Effector CD8-positive, alpha-beta T cell (primary cell): ENCODE data around the gene DIP2C.
"Not testable (repeated sequence)": the region's sequence is repeated elsewhere in the genome, so short reads cannot be mapped to it uniquely, and the experiment has no call there.

Experiments
- DNase-seq: peaks from one replicate; lab custom pipeline; 2025; lab: John Stamatoyannopoulos, UW

DIP2C gene

DNA sequence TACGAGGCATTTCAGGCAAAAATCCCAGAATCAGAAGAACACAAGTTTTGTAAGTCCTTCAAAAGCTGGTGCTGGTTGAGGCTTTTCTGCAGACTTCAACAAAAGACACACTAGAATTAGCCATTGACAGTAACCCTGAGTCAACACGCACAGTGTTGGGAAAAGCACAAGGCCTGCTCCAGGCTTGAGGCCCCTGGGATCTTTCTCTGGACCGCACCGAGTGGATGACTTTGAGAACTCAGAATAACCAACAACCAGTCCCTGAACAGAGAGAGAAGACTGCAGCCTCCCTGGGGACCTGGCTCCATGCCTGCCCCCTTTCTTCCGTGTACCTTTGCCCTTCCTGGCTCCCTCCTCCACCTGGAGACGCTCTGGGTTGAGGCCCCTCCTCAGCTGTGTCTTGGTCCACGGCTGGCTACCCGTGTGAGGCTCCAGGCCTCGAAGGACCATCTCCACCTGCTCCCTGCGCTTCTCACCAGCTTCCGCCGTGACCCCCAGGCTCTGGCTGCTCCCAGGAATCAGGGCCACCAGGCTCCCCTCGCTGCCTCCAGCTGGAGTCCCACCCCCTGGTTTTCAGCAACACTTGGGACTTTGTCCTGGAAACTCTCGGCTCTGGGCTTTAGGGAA lies 28.4 kb downstream of the DIP2C start:
- DNase-seq = no peak

GRCh38 chr10:660413-660969 lies 29.0 kb downstream of the DIP2C start:
- no peak for DNase-seq

- no peak for DNase-seq
These were observed 29.8 kb downstream of the DIP2C start for GRCh38 chr10:659688-660141.

DNA sequence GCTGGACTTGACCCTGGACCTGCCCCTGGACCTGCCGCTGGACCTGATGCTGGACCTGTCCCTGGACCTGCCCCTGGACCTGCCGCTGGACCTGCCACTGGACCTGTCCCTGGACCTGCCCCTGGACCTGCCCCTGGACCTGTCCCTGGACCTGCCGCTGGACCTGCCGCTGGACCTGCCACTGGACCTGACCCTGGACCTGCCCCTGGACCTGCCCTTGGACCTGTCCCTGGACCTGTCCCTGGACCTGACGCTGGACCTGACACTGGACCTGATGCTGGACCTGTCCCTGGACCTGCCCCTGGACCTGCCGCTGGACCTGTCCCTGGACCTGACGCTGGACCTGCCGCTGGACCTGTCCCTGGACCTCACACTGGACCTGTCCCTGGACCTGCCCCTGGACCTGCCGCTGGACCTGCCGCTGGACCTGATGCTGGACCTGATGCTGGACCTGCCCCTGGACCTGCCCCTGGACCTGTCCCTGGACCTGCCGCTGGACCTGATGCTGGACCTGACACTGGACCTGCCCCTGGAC lies 31.6 kb downstream of the DIP2C start:
- not testable (repeated sequence) for DNase-seq

GRCh38 chr10:656883-657282 lies 32.6 kb downstream of the DIP2C start:
- no peak for DNase-seq

DNA sequence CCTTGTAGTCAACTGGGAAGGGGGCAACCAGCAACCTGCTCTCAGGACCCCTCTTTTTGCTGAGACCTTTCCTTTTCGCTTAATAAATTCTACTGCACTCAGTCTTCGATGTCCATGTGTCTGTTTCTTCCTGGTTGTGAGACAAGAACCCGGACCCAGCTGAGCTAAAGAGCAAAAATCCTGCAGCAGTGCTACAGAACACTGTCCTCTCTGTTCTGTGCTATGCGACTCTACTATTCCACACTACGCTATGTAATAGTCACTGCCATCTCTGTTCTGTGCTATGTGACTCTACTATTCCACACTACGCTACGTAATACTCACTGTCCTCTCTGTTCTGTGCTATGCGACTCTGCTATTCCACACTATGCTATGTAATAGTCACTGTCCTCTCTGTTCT lies 34.3 kb downstream of the DIP2C start:
- no peak for DNase-seq

DNA sequence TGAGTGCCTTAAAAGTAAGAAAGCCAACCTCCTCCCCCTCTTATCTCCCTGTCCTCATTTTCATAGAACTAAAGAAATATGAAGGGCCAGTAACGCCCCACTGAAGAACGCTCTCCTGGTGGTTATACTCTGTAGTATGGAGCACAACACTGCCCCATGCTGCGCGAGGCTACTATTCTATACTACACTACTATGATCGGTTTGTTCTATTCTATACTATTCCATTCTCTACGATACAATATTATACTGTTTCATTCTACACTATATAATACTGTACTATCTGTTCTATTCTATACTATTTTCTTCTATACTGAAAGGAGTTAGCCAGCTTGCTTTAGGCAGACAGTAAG lies 34.8 kb downstream of the DIP2C start:
- no peak for DNase-seq

DNA sequence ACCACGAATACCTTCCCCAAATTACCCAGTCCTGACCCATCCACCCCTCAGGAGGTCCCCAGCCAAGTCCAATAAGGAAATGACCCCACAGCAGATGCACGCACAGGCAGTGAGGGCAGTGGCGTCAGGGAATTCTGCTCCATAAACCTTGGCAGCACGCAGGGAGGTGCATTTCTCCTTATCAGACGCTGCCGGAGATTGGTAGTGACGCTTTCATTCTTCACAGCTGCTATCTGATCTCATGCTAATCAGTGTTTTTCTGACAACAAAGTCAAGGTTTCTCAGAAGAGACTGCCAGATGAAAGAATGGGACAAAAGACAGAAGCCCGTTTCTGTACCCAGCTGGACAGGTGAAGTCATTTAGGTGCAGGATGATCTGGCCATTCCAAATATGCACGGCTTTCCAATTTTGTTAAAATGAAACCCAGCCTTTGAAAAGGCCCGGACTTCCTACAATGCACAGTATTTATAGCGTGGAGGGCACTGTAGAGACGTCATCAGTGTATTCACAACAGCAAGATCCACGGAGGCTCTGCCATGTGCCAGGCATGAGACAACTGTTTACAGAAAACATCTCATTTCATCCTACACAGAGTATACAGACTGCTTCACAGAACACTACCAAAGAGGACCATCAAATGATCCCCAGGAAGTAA lies 35.3 kb downstream of the DIP2C start:
- no peak for DNase-seq

DNA sequence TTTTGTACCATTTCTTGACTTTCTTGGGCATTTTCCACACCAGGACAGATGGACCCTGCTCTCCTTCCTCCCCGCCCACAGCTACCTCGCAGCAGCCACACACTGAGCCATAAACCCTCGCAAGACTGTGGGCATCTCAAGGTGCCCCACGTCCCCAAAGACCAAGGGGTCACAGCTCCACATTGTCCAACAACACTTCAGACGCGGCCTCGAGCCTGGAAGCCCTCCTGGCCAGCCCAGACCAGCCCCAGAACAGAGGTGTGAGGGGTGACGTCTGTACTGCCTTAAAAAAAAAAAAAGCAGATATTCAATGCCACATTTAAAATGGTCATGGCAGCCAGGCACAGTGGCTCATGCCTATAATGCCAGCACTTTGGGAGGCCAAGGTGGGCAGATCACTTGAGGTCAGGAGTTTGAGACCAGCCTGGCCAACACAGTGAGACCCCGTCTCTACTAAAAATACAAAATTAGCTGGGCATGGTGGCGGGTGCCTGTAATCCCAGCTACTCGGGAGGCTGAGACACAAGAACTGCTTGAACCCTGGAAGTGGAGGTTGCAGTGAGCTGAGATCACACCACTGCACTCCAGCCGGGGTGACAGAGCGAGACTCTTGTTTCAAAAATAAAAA lies 36.5 kb downstream of the DIP2C start:
- DNase-seq = not testable (repeated sequence)

GRCh38 chr10:652233-652632 lies 37.2 kb downstream of the DIP2C start:
- no peak for DNase-seq

DNA sequence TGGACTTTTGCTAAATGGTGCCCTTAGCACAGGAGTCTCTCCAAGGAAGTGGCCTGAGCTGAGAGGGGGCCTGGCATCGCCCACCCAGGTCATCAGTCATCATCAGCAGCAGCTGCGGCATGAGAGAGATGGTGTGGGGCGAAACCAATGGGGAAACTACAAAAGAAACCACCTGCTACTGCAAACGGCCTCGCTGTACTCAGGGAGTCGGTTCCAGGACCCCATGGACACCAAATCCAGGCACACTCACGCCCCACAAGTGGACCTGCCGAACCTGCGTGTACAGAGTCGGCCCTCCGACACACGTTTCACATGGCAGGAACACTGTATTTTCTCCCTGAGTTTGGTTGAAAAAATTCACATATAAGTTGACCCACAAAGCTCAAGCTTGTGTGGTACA lies 37.8 kb downstream of the DIP2C start:
- DNase-seq = no peak

- no peak for DNase-seq
These were observed 38.4 kb downstream of the DIP2C start for GRCh38 chr10:650886-651615.

- no peak for DNase-seq
These were observed 39.0 kb downstream of the DIP2C start for GRCh38 chr10:650441-650851.

DNA sequence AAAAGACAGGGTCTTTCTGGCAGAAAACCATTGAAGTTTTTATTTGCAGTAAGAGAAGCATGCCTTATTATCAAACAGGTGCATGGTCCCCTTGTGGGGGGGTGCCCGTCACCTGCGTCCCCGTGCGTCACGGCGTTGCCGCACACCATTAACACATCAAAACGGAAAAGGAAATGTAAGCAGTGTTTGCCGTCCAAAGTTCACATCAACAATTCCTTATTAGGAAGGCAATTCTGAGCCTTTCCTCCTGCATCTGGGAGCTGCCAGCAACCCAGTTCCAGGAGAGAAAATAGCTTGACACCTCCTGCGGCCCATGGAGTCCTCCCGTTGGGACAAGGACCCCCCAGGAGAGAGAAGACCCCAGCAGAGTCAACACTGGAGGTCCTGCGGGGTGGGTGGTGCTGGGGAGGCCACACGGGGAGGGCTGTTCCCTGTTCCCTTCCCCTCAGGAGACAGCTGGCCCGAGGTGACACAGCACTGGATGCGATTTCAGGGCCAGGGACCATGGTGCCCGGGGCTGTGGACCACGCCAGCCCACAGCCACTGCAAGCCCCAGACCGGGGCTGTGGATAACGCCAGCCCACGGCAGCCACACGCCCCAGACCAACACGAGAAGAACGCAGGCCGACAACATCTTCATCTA lies 39.5 kb downstream of the DIP2C start:
- no peak for DNase-seq

- DNase-seq = no peak
These were observed 40.0 kb downstream of the DIP2C start for GRCh38 chr10:649445-649797.

DNA sequence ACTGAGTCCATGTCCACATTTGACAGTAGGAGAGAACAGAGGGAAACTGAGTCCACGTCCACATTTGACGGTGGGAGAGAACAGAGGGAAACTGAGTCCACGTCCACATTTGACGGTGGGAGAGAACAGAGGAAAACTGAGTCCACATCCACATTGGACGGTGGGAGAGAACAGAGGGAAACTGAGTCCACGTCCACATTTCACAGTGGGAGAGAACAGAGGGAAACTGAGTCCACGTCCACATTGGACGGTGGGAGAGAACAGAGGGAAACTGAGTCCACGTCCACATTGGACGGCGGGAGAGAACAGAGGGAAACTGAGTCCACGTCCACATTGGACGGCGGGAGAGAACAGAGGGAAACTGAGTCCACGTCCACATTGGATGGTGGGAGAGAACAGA lies 42.4 kb downstream of the DIP2C start:
- not testable (repeated sequence) for DNase-seq

DNA sequence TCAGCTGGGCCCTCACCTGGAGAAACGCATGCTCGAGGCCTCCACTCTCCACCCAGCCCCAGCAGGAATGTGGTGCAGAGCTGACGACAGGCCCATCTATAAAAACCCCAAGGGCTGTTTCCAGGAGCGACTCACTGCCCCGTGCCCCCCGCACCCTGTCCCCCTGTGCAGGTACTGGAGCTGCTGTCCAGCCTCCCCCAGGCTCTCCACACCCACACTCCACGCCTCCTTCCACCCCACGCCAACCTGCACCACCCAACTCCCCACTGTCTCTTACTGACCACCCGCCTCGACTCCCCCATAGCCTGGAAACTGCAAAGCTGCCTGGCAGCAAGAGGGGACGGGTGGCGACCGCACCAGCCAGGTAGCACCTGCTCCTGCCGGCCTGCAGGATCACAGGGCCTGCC lies 43.3 kb downstream of the DIP2C start:
- no peak for DNase-seq

GRCh38 chr10:644943-645334 lies 44.5 kb downstream of the DIP2C start:
- no peak for DNase-seq

DNA sequence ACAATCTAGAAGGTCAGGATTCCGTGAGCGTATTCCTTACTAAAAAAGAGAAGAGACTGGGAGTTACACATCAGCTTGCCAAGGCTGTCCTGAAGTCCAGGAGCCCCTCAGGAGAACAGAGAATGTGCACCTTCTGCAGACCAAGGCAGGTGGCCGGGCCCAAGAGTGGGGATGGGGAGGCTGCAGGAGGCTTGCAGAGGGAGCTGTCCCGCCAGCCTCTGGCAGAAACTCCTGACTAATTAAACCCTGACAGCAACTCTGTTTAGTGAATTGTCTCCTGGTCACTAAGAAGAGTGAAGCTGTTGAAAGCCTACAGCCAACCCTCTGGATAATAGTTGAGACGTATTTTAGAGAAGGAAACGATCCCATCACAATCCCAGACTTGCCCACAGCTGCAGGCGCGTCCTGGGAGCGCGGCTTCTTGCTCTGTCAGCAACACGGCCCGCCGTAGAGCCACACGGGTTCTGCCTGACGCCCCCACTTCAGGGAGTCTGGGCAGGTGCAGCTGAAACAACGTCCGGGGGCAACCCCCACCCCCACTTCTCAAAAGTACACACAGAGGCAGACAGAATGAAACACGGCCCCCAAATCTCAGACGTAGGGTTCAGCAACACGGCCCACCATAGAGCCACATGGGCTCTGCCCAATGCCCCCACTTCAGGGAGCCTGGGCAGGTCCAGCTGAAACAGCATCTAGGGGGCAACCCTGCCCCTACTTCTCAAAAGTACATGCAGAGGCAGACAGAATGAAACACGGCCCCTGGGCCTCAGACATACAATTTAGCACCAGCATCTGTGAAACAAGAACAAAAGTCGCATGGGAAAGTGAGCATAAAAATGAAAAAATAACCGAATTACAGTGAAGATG lies 45.2 kb downstream of the DIP2C start:
- DNase-seq = no peak

DNA sequence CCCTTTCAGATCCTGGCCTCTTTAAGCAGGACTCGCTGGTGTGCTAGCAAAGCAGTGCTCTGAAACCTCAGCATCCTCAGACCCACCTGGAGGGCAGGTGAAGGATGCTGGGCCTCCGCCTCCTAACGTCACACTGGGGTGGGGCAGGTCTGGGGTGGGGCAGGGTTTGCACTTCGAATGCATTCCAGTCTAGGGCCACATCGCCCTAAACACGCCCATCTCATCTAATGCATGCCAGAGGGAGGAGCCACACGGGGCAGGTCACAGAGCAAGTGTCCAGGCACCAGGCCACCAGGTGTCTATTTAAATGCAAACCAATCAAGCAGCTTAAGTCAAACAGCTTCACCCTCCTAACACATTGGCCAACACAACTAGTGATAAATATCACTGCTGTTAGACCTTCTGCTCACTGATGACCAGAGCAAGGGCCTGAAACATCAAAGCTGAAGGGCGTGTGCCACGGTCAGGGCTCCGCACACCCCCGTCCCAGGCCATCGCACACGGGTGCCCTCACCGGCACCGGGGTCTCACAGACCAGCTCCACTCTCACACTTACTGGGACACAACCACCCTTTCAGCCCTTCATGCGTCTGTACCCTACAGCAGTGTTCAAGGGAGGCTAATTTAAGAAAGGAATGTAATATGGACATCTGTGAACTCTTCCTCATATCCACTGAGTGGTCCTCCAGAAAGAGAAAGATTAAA lies 47.1 kb downstream of the DIP2C start:
- no peak for DNase-seq
